ENCODE data around the gene NIPA2. TPM values are rescaled to one million over a fixed set of nuclear protein-coding genes. Genes with fewer than 3 reads are reported as not detected.

NIPA2 gene
- polyA plus RNA-seq, 3 donors = 13.3 to 27.5 (median 16.8) TPM

GRCh38 chr15:22889146-22889818, 50.8 kb downstream of the NIPA2 start:
- H3K27ac ChIP-seq (ENCODE audit: low read depth, low read length) = no peak overlapping the region
- WGBS, 3 donors = 88 to 96% (median 94%) methylated on average over 14 of the region's 14 CpGs

GRCh38 chr15:22890296-22890695, 51.8 kb downstream of the NIPA2 start:
- no peak overlapping the region for H3K27ac ChIP-seq (ENCODE audit: low read depth, low read length)
- 93 to 98% (median 97%) methylated on average over 9 to 11 of the region's 11 CpGs for WGBS, 3 donors

- WGBS, 3 donors = 86 to 90% (median 88%) methylated on average over 33 of the region's 33 CpGs
- H3K27ac ChIP-seq (ENCODE audit: low read depth, low read length) = no peak overlapping the region
These were observed 53.2 kb downstream of the NIPA2 start for GRCh38 chr15:22891426-22892210.

- WGBS, 3 donors = 70 to 94% (median 90%) methylated on average over 9 of the region's 9 CpGs
- no peak overlapping the region for H3K27ac ChIP-seq (ENCODE audit: low read depth, low read length)
These were observed 53.9 kb downstream of the NIPA2 start for GRCh38 chr15:22892333-22892732.

GRCh38 chr15:22893081-22893480, 54.6 kb downstream of the NIPA2 start:
- WGBS, 3 donors = 88 to 97% (median 95%) methylated on average over 17 of the region's 17 CpGs
- H3K27ac ChIP-seq (ENCODE audit: low read depth, low read length) = no peak overlapping the region

- WGBS, 3 donors = 94 to 95% (median 95%) methylated on average over 13 of the region's 13 CpGs
These were observed 55.4 kb downstream of the NIPA2 start for GRCh38 chr15:22893881-22894280.

GRCh38 chr15:22895465-22896190, 57.2 kb downstream of the NIPA2 start:
- no peak overlapping the region for H3K27ac ChIP-seq (ENCODE audit: low read depth, low read length)
- 88 to 97% (median 96%) methylated on average over 10 of the region's 10 CpGs for WGBS, 3 donors

More at GRCh38 chr15:22893881-22894280, 55.4 kb downstream of the NIPA2 start:
- no peak overlapping the region for H3K27ac ChIP-seq (ENCODE audit: low read depth, low read length)

- 91 to 93% (median 91%) methylated on average over 11 of the region's 11 CpGs for WGBS, 3 donors
- no peak overlapping the region for H3K27ac ChIP-seq (ENCODE audit: low read depth, low read length)
These were observed 63.6 kb downstream of the NIPA2 start for GRCh38 chr15:22902046-22902445.

- WGBS, 3 donors = 77 to 88% (median 86%) methylated on average over 12 of the region's 12 CpGs
- H3K27ac ChIP-seq (ENCODE audit: low read depth, low read length) = no peak overlapping the region
These were observed 64.1 kb downstream of the NIPA2 start for GRCh38 chr15:22902578-22902977.

- 91 to 96% (median 94%) methylated on average over 11 of the region's 11 CpGs for WGBS, 3 donors
These were observed 64.5 kb downstream of the NIPA2 start for GRCh38 chr15:22902981-22903380.

GRCh38 chr15:22903427-22903826, 65.0 kb downstream of the NIPA2 start:
- WGBS, 3 donors = 92 to 96% (median 93%) methylated on average over 18 of the region's 18 CpGs
- no peak overlapping the region for H3K27ac ChIP-seq (ENCODE audit: low read depth, low read length)

More at GRCh38 chr15:22902981-22903380, 64.5 kb downstream of the NIPA2 start:
- no peak overlapping the region for H3K27ac ChIP-seq (ENCODE audit: low read depth, low read length)

- 40 to 93% (median 89%) methylated on average over 18 to 19 of the region's 19 CpGs for WGBS, 3 donors
- no peak overlapping the region for H3K27ac ChIP-seq (ENCODE audit: low read depth, low read length)
These were observed 65.6 kb downstream of the NIPA2 start for GRCh38 chr15:22903961-22904534.

- 44 to 82% (median 79%) methylated on average over 11 of the region's 11 CpGs for WGBS, 3 donors
- no peak overlapping the region for H3K27ac ChIP-seq (ENCODE audit: low read depth, low read length)
These were observed 66.3 kb downstream of the NIPA2 start for GRCh38 chr15:22904736-22905135.

- WGBS, 3 donors = 88 to 99% (median 90%) methylated on average over 16 of the region's 16 CpGs
These were observed 68.9 kb downstream of the NIPA2 start for GRCh38 chr15:22907161-22907950.

GRCh38 chr15:22908830-22909229, 70.4 kb downstream of the NIPA2 start:
- WGBS, 3 donors = 88 to 94% (median 91%) methylated on average over 9 of the region's 9 CpGs

More at GRCh38 chr15:22907161-22907950, 68.9 kb downstream of the NIPA2 start:
- no peak overlapping the region for H3K27ac ChIP-seq (ENCODE audit: low read depth, low read length)

GRCh38 chr15:22911306-22911705, 72.8 kb downstream of the NIPA2 start:
- no peak overlapping the region for H3K27ac ChIP-seq (ENCODE audit: low read depth, low read length)
- 90 to 92% (median 91%) methylated on average over 8 of the region's 8 CpGs for WGBS, 3 donors

More at GRCh38 chr15:22908830-22909229, 70.4 kb downstream of the NIPA2 start:
- H3K27ac ChIP-seq (ENCODE audit: low read depth, low read length) = no peak overlapping the region

- no peak overlapping the region for H3K27ac ChIP-seq (ENCODE audit: low read depth, low read length)
- WGBS, 3 donors = 92 to 94% (median 93%) methylated on average over 12 of the region's 12 CpGs
These were observed 73.8 kb downstream of the NIPA2 start for GRCh38 chr15:22912256-22912655.
